Right cardiac atrium (tissue), 5 donors: ENCODE data around the gene EFNA2. TPM values are rescaled to one million over a fixed set of nuclear protein-coding genes. Genes with fewer than 3 reads are reported as not detected.

Experiments used
- ATAC-seq, 2 donors: fragments of 200-7000 bp; cut with Tn5 transposase; one replicate each; pipeline versions ENCODE4 v1.8.0 to v1.9.1; 2020; ENCODE audit warnings: moderate library complexity in 2 of 2, mild to moderate bottlenecking in 1 of 2
- DNase-seq, 3 donors: peaks; one replicate each; pipeline ENCODE4 v3.0.0-alpha.2; 2020
- H3K27ac ChIP-seq: one replicate; pipeline ENCODE4 v1.5.1; 2013; ENCODE audit warnings: mild to moderate bottlenecking, low read length, control low read depth, moderate library complexity
- H3K27me3 ChIP-seq: one replicate; pipeline ENCODE4 v1.6.1; 2013; ENCODE audit not compliant: control insufficient read depth, insufficient read depth
- H3K4me1 ChIP-seq: one replicate; pipeline ENCODE4 v1.6.1; 2013; ENCODE audit warnings: low read length; ENCODE audit not compliant: control insufficient read depth, insufficient read depth
- H3K4me3 ChIP-seq: one replicate; pipeline ENCODE4 v1.5.1; 2013; ENCODE audit warnings: low read length, control low read depth
- H3K9me3 ChIP-seq: one replicate; pipeline ENCODE4 v1.6.1; 2013; ENCODE audit warnings: low read length; ENCODE audit not compliant: control insufficient read depth
- WGBS: extraction: QIAGEN DNeasy Blood & Tissue Kit; methylation state at CpG from one replicate; pipeline ENCODE4 v1.1.7; 2013; 5-methylcytosine and 5-hydroxymethylcytosine counted together
- intact Hi-C, 4 donors: fragments of 100-400 bp; cut with DNase I; formaldehyde crosslinking; loops; one replicate each; pipeline versions ENCODE4 v1.11.0 to v1.14.0; 2022 to 2023
- polyA plus RNA-seq: library from polyadenylated mRNA; stranded (reverse); fragments of 200-250 nt; gene quantifications from one replicate; pipeline ENCODE4 v1.2.3, GENCODE V29; 2013
- total RNA-seq, 4 donors: library from RNA; stranded (reverse); fragmentation: NEBNext Ultra II Directional; extraction: Animal tissue kit (Norgen Biotek cat#: 25700); gene quantifications; one replicate each; pipeline ENCODE4 v1.2.1, GENCODE V29; 2021
- donor health status: healthy with polysubstance abuse.
- donor health status: DM: no; HTN: yes; CAD: no.
- donor health status: DM: no; HTN: no; CAD: no.
- donor health status: DM: no; HTN: yes; CAD: no; lungs with severe emphysema.
- donor health status: DM: yes; HTN: yes; CAD: no.

EFNA2 gene
- total and polyA plus RNA-seq, 5 donors, result not detected

DNA sequence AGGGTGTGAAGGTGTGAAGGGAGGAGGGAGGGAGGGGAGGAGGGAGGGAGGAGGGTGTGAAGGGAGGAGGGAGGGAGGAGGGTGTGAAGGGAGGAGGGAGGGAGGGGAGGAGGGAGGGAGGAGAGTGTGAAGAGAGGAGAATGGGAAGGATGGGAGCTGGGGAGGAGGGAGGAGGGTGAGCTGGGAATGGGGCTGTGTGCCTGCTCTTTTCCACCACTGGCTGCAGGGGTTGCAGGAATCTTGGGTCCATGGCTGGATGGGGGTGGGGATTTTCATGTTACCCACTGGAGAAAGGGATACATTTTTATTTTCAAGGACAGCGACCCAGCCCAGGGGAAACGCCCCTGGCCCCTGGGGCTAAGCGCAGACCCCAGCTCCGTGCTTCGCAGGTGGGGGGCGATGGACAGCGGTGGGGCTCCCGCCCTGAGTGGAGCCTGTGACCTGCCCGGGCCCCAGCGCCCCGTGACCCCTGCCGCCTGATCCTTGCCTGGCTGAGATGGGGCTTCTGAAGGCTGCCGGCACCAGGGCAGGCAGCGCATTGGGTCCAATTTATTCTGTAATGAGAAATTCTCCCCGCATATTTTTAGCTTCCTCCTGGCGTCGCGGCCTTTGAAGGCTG lies 3.0 kb upstream of the EFNA2 start:
- Histone ChIP-seq H3K27me3 (no peaks in the 10 kb centered on the region), H3K9me3 (no peaks in the 10 kb centered on the region), H3K27ac (no peak overlapping the region), H3K4me1 (no peaks in the 10 kb centered on the region), H3K4me3 (no peak overlapping the region)
- intact Hi-C loops, result loop anchor here in 3 of 4 donors (5.0 to 10.0 kb wide), 3 partner anchors 72 to 100 kb away; partner anchors contain the start of gene NDUFS7 (in 1 of the 3)
- 74% methylated on average over 18 of the region's 18 CpGs for WGBS
- ATAC-seq, result no peak
- no peak for DNase-seq

DNA sequence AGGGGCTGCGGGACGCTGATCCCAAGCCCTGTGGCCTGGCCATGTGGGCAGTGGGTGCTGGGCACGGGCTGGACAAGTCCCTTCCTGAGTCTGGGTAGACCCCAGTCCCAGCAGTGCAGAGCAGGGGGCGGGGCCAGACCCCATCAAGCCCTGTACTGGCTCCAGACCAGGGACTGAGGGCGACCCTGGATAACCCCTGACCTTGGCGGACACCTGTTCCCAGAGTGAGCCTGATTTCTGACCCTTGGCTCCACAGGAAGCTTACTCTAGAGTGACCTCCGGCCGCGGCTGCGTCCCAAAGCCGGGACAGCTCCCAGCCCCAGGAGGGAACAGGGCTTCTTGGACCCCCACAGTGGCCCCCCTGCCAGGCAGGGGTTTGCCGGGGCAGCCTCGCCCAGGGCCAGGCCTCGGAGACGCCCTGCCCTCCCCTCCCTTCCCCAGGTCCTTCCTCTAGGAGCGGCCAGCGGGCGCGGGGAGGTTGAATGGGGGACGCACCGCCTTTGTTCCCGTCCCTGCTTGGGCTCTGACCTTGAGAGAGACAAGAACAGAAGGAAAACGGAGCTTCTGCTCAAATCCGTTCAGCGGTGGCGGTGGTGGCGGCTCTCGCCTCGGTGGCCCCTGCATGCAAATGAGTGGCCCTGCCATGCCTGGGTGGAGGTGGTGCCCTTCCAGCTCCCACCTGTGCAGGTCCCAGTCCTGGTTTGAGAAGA lies 2.3 kb upstream of the EFNA2 start:
- ATAC-seq, result no peak
- intact Hi-C loops, result loop anchor here in 3 of 4 donors (5.0 to 10.0 kb wide), 3 partner anchors 71 to 99 kb away; partner anchors contain the start of gene NDUFS7 (in 1 of the 3)
- Histone ChIP-seq H3K27me3 (no peaks in the 10 kb centered on the region), H3K9me3 (no peaks in the 10 kb centered on the region), H3K27ac (no peak overlapping the region), H3K4me3 (no peak overlapping the region), H3K4me1 (no peaks in the 10 kb centered on the region)
- no peak for DNase-seq
- WGBS, result 56% methylated on average over 29 of the region's 29 CpGs

DNA sequence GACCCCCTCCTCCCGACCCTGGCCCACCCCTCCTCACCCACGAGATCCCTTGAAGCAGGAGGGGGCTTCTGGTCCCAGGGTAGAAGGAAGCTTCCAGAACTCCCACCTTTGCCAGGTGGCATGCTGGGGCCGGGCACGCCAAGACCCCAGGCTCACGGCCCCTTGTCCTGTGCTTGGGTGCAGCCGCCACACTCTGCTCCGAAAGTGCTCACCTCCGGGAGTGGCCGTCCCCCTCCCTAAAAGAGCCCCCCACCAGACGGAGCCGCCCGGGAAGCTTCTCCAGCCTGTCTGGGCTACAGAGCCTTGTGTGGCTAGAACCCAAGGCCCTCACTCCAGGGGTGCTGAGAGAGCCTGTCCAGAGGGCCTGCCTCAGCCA lies 1.8 kb upstream of the EFNA2 start:
- intact Hi-C loops, result loop anchor here in 3 of 4 donors (5.0 to 10.0 kb wide), 3 partner anchors 71 to 98 kb away; partner anchors contain the start of gene NDUFS7 (in 1 of the 3)
- Histone ChIP-seq H3K27ac (no peak overlapping the region), H3K27me3 (no peaks in the 10 kb centered on the region), H3K9me3 (no peaks in the 10 kb centered on the region), H3K4me1 (no peaks in the 10 kb centered on the region), H3K4me3 (no peak overlapping the region)
- DNase-seq (no peak), ATAC-seq (no peak)
- WGBS, result 84% methylated on average over 12 of the region's 12 CpGs

DNA sequence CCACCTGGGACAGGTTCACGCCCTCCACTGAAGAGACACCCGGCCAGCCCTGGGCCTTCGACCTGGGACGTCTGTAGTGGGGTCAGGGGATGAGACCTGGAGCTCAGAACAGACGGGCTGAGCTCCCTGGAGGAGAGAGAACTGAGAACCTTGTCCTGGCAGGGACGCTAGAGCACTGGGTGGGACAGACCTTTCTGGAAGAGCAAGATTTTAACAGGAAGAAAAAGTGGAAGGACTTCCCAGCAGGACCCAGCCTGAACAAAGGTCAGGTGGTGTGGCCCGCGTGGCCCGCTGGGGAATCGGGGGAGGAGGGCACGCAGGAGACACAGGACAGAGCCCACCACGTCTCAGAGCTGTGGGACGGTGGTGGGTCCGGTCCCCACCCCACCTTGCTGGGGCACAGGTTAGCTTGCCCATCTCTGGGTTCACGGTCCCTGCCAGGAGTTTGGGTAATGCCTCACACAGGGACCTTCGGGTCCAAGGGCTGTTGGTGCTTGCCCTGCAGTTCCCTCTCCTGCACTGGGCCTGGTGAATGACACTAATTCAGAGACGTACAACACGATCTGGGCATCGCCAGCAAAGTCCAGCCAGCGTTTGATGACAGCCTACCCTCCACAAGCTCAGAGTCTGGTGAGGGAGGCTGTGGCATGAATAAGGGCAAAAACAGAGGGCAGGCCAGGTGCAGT lies 1.2 kb upstream of the EFNA2 start:
- 79% methylated on average over 20 of the region's 20 CpGs for WGBS
- no peak for ATAC-seq

DNA sequence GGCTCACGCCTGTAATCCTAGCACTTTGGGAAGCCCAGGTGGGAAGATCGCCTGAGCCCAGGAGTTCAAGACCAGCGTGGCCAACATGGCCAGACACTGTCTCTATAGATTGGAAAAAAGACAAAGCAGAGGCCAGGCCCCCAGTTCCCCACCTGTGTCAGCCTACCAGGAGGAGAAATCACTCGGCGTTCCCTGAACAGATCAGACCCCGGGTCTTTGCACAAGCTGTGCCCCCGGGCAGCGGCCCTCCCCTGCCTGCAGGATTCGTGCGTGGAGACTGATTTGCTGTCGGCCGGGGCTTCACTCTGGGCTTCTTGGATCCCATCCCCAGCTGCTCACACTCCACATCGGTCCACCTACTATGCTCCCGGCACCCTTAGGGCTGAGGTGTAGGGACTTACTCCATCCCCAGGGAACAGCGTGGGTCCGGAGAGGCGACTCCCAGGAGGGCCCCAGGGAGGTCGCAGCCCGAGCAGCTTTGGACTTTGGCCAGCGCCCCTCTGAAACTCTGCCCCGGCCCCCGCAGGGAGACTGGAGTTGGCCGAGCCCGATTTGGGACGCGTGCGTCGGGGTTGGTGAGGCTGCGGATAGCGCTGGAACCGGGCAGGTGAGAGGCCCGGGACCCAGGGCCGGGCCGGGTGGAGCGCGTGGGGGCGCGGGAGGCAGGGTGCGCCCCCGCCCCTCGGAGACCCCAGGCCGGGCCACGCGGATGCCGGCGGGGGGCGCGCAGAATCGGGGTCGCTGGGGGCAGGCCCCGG lies 515 bp upstream of the EFNA2 start:
- intact Hi-C loops, result loop anchor here in 3 of 4 donors (5.0 to 10.0 kb wide), 3 partner anchors 70 to 97 kb away; partner anchors contain the start of gene NDUFS7 (in 1 of the 3)

More for the DNA sequence above, 1.2 kb upstream of the EFNA2 start:
- no peaks in the 10 kb centered on the region for H3K9me3 ChIP-seq
- intact Hi-C loops, result loop anchor here in 3 of 4 donors (5.0 to 10.0 kb wide), 3 partner anchors 70 to 98 kb away; partner anchors contain the start of gene NDUFS7 (in 1 of the 3)
- DNase-seq, result no peak
- H3K27ac ChIP-seq, result no peak overlapping the region
- H3K27me3 ChIP-seq, result no peaks in the 10 kb centered on the region
- no peak overlapping the region for H3K4me3 ChIP-seq
- no peaks in the 10 kb centered on the region for H3K4me1 ChIP-seq

DNA sequence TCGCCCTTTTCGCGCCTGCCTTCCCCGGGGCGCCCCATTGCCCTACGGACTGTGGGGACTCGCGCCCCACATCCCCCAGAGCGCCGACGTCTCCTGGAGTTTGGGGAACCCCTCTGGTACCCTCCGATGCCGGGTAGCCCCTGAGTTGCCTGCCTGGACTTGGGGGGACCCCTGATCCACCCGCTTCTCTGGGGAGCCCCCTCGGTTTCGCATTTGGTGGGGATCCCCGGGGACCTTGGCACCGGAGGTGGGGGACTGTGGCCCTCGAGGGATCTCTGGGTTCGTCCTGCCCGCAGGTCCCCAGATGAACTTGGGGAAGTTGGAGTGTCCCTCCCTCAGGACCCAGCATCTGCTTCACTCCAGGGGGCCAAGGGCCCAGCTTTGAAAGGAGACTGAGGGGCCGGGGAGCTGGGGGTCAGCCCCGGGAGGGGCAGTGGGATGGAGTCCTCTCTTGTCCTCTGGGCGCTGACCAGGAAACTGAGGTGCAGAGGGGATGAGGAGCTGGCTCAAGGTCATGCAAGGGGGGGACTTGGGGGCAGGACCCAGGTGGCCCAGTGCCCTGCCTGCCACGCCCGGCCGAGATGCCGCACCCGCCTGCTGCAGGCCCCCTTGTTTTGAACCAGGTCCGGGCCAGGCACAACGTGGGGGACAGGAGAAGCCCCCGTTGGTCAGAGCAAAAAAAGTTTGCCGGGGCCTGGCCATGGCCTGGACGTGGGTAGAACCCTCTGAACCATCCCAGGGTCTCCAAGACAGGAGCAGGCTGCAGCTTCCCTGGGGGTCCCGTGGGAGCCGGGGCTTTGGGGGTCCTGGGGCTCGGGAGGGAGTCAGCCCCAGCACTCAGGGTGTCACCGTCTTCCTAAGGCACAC lies 1.0 kb downstream of the EFNA2 start:
- no peaks in the 10 kb centered on the region for H3K4me1 ChIP-seq
- H3K27me3 ChIP-seq, result no peaks in the 10 kb centered on the region
- 34% methylated on average over 38 of the region's 38 CpGs for WGBS
- H3K27ac ChIP-seq, result no peak overlapping the region
- DNase-seq, result peak in 1 of 3 donors; percentile 56
- intact Hi-C loops, result loop anchor here in 3 of 4 donors (10.0 kb wide), 2 partner anchors 68 to 88 kb away; a partner anchor contains a TSS
- H3K4me3 ChIP-seq, result peak overlapping the region; percentile 38
- no peaks in the 10 kb centered on the region for H3K9me3 ChIP-seq
- ATAC-seq, result no peak

More for the DNA sequence above, 515 bp upstream of the EFNA2 start:
- H3K9me3 ChIP-seq, result no peaks in the 10 kb centered on the region
- no peak overlapping the region for H3K27ac ChIP-seq
- WGBS, result 17% methylated on average over 51 of the region's 51 CpGs
- ATAC-seq (no peak), DNase-seq (no peak)
- no peaks in the 10 kb centered on the region for H3K4me1 ChIP-seq
- H3K4me3 ChIP-seq, result peak overlapping the region; percentile 38
- H3K27me3 ChIP-seq, result no peaks in the 10 kb centered on the region

DNA sequence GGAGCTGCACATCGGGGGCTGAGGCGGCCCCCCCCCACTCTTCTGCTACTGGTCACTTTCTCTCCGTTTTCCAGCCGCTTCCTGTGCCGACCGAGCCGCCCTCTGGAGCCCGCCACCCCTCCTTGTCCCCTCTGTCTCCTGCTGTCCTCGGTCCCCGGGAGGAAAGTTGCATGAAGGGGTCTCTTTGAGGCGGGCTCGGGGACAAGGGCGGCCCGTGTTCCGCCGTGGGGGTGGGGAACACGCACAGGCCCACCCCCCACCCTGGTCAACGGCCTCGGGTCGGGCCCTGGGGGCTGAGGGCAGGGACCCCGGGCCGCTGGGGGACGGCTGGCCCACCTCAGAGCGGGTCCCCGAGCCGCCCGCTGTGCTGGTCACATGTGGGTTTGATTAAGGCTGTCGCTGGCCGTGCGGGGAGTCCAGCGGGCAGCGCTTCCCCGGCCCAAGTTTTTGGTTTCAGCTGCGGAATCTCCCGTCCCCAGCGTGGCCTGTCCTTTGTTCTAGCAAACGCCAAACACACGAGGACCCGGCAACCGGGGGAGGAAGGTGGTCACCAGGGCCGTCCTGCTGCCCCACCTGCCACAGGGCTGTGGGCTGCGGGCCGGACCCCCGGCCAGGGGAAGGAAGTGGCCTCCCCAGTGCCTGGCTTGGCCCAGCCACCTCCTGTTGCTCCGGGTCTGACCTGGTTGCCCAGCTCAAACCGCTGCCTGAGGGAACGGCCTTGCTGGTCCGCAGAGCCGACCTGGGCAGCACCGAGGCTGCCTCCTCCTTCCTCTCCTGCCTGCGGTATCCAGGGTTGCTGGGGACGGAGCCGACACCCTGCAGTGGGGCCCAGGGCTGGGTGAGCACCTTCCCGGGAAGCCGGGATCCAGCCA lies 1.9 kb downstream of the EFNA2 start:
- WGBS, result 37% methylated on average over 55 of the region's 55 CpGs
- H3K9me3 ChIP-seq, result no peaks in the 10 kb centered on the region
- ATAC-seq (no peak), DNase-seq (peak in 1 of 3 donors; percentile 53)
- no peak overlapping the region for H3K27ac ChIP-seq
- H3K4me1 ChIP-seq, result no peaks in the 10 kb centered on the region
- H3K4me3 ChIP-seq, result no peak overlapping the region
- intact Hi-C loops, result loop anchor here in 3 of 4 donors (10.0 kb wide), 2 partner anchors 67 to 87 kb away; a partner anchor contains a TSS
- H3K27me3 ChIP-seq, result no peaks in the 10 kb centered on the region

DNA sequence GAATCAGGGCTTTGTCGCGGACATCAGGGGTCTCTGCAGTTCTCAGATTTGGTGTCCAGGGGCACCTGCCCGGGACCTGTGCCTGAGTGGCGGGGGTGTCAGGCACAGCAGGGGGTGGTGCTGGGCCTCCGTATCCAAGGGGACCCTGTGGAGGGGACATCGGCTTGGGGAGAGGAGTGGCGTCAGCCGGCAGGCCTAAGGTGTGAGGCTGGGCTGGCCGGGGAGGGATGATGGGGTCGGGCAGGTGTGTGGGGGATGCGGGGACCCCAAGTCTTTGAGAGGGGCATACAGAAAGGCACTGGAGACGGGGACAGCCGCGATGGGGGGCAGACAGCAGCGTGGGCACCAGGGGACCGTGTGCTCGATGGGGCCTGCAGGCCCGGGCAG lies 2.5 kb downstream of the EFNA2 start:
- WGBS, result 91% methylated on average over 18 of the region's 18 CpGs
- no peak overlapping the region for H3K27ac ChIP-seq
- DNase-seq (peak in 1 of 3 donors; percentile 57), ATAC-seq (no peak)
- no peaks in the 10 kb centered on the region for H3K27me3 ChIP-seq
- H3K9me3 ChIP-seq, result no peaks in the 10 kb centered on the region
- H3K4me3 ChIP-seq, result no peak overlapping the region
- intact Hi-C loops, result loop anchor here in 3 of 4 donors (10.0 kb wide), 2 partner anchors 67 to 87 kb away; a partner anchor contains a TSS
- H3K4me1 ChIP-seq, result no peaks in the 10 kb centered on the region
